NCI-H524 (cell line): ENCODE results near the gene CALY.
"Not testable (repeated sequence)": the region's sequence is repeated elsewhere in the genome, so short reads cannot be mapped to it uniquely, and the experiment has no call there.

ENCODE experiments used
- DNase-seq, 2 experiments: peaks; one replicate each; lab custom pipeline; 2025; lab: John Stamatoyannopoulos, UW

The CALY gene

GRCh38 chr10:133336577-133337369, at the start of gene CALY:
Gene CALY, minus strand, starts transcription at chr10:133336896. Its CDS starts 7,907 bp downstream, at chr10:133328989.
- DNase-seq, result no peak

GRCh38 chr10:133385214-133385613, 48.5 kb upstream of the CALY start:
- DNase-seq, result no peak

- DNase-seq, result no peak
Observed at GRCh38 chr10:133384071-133384470, 47.4 kb upstream of the CALY start.

- DNase-seq, result no peak
Observed at GRCh38 chr10:133383551-133383950, 46.9 kb upstream of the CALY start.

GRCh38 chr10:133381036-133381435, 44.3 kb upstream of the CALY start:
- no peak for DNase-seq

- DNase-seq, result no peak
Observed at GRCh38 chr10:133379801-133380666, 43.3 kb upstream of the CALY start.

- no peak for DNase-seq
Observed at GRCh38 chr10:133379152-133379800, 42.6 kb upstream of the CALY start, which contains the start of gene PAOX. Gene PAOX, plus strand, starts transcription at chr10:133379262. Its CDS starts 55 bp downstream, at chr10:133379317.

- peak in 1 of 2 experiments; percentile 4 for DNase-seq
Observed at GRCh38 chr10:133378251-133379096, 41.8 kb upstream of the CALY start.

- DNase-seq, result no peak
Observed at GRCh38 chr10:133377818-133378250, 41.1 kb upstream of the CALY start.

GRCh38 chr10:133377025-133377817, 40.5 kb upstream of the CALY start:
- DNase-seq, result no peak

- DNase-seq, result not testable (repeated sequence)
Observed at GRCh38 chr10:133376183-133376582, 39.5 kb upstream of the CALY start.

- no peak for DNase-seq
Observed at GRCh38 chr10:133375357-133376115, 38.8 kb upstream of the CALY start.

GRCh38 chr10:133373174-133374090, 36.7 kb upstream of the CALY start, which contains the start of gene ECHS1:
Gene ECHS1, minus strand, starts transcription at chr10:133373354. Its CDS starts 21 bp downstream, at chr10:133373333.
- DNase-seq, result peak in 1 of 2 experiments; percentile 66

- DNase-seq, result no peak
Observed at GRCh38 chr10:133372507-133372906, 35.8 kb upstream of the CALY start.

GRCh38 chr10:133370030-133370786, 33.5 kb upstream of the CALY start:
- no peak for DNase-seq

- DNase-seq, result no peak
Observed at GRCh38 chr10:133368153-133368552, 31.5 kb upstream of the CALY start.

GRCh38 chr10:133367461-133367860, 30.8 kb upstream of the CALY start:
- DNase-seq, result not testable (repeated sequence)

- no peak for DNase-seq
Observed at GRCh38 chr10:133366751-133367150, 30.1 kb upstream of the CALY start.
